Urinary bladder (tissue), 2 donors: ENCODE results near the gene ACTN4. TPM values are rescaled to one million over a fixed set of nuclear protein-coding genes. Genes with fewer than 3 reads are reported as not detected.

ENCODE experiments used
- polyA plus RNA-seq: library from polyadenylated mRNA; stranded (reverse); fragments of 200-250 nt; gene quantifications from one replicate; pipeline ENCODE4 v1.2.3, GENCODE V29; 2013
- total RNA-seq: library from RNA; depleted of rRNA; stranded (reverse); fragments of >200 nt; gene quantifications from one replicate; pipeline ENCODE4 v1.2.3, GENCODE V29; 2014
- donor health status: healthy.

Gene ACTN4
- total and polyA plus RNA-seq, 2 donors = 140 to 304 TPM

Other genes starting within 250 kb of the ACTN4 start
- 5.1 TPM for gene FAM98C, start 244.6 kb upstream of the ACTN4 start, total RNA-seq
- 27.9 TPM for gene FAM98C, start 244.6 kb upstream of the ACTN4 start, polyA plus RNA-seq
- gene RASGRP4, start 221.4 kb upstream of the ACTN4 start, total RNA-seq = 0.95 TPM
- gene RASGRP4, start 221.4 kb upstream of the ACTN4 start, polyA plus RNA-seq = 2.4 TPM
- 5.3 TPM for gene RYR1, start 214.0 kb upstream of the ACTN4 start, total RNA-seq
- gene RYR1, start 214.0 kb upstream of the ACTN4 start, polyA plus RNA-seq = 1.1 TPM
- gene MAP4K1, start 29.7 kb upstream of the ACTN4 start, total RNA-seq = 2.2 TPM
- 1.9 TPM for gene MAP4K1, start 29.7 kb upstream of the ACTN4 start, polyA plus RNA-seq
- 92.4 TPM for gene EIF3K, start 28.5 kb upstream of the ACTN4 start, total RNA-seq
- 373 TPM for gene EIF3K, start 28.5 kb upstream of the ACTN4 start, polyA plus RNA-seq
- gene CAPN12, start 96.8 kb downstream of the ACTN4 start, total RNA-seq = 1.4 TPM
- gene CAPN12, start 96.8 kb downstream of the ACTN4 start, polyA plus RNA-seq = 3.2 TPM
- not detected for gene LGALS7, start 125.9 kb downstream of the ACTN4 start, total RNA-seq
- gene LGALS7, start 125.9 kb downstream of the ACTN4 start, polyA plus RNA-seq = 1.4 TPM
- 1.2 TPM for gene LGALS7B, start 141.6 kb downstream of the ACTN4 start, total RNA-seq
- not detected for gene LGALS7B, start 141.6 kb downstream of the ACTN4 start, polyA plus RNA-seq
- gene LGALS4, start 165.3 kb downstream of the ACTN4 start, total RNA-seq = 1.7 TPM
- 2.2 TPM for gene LGALS4, start 165.3 kb downstream of the ACTN4 start, polyA plus RNA-seq
- gene ECH1, start 184.1 kb downstream of the ACTN4 start, total RNA-seq = 27.2 TPM
- 267 TPM for gene ECH1, start 184.1 kb downstream of the ACTN4 start, polyA plus RNA-seq
- 193 TPM for gene HNRNPL, start 202.3 kb downstream of the ACTN4 start, total RNA-seq
- gene HNRNPL, start 202.3 kb downstream of the ACTN4 start, polyA plus RNA-seq = 184 TPM
- 3.3 TPM for gene RINL, start 230.6 kb downstream of the ACTN4 start, total RNA-seq
- gene RINL, start 230.6 kb downstream of the ACTN4 start, polyA plus RNA-seq = 6.7 TPM